ENCODE measurements around the gene TLR8. TPM values are rescaled to one million over a fixed set of nuclear protein-coding genes. Genes with fewer than 3 reads are reported as not detected.
"Not testable (repeated sequence)": the region's sequence is repeated elsewhere in the genome, so short reads cannot be mapped to it uniquely, and the experiment has no call there.

Gene TLR8
- total RNA-seq, 1 experiment from 2014 or later, result not detected

- ChIA-PET CTCF (interaction anchor here (2.7 kb wide), 1 partner anchor 17 kb away, joined by 10 read pairs; no protein-coding TSS in a partner anchor), POLR2A (interaction anchor here (0.6 kb wide), 1 partner anchor 1071 kb away, joined by 3 read pairs; no protein-coding TSS in a partner anchor)
- Mint-ChIP-seq H3K4me3 (ENCODE audit: unreplicated experiment) (no peak overlapping the region), H3K9me3 (ENCODE audit: unreplicated experiment) (no peaks in the 10 kb centered on the region), H3K4me1 (ENCODE audit: insufficient read depth, unreplicated experiment) (no peaks in the 10 kb centered on the region), H3K36me3 (ENCODE audit: insufficient read depth, unreplicated experiment) (no peaks in the 10 kb centered on the region), H3K27me3 (ENCODE audit: insufficient read depth, unreplicated experiment) (peaks cover 19% of the 10 kb centered on the region), H3K27ac (ENCODE audit: low read depth, unreplicated experiment) (no peak overlapping the region)
- intact Hi-C loops (cut with micrococcal nuclease), result no loop called here
- TF ChIP-seq CTCF (IDR thresholded peaks at IDR 0.05; ENCODE audit: unreplicated experiment), result no peak
- BruUV-seq (replicated peaks), result no TSS peak
- no peak for DNase-seq (ENCODE audit: unreplicated experiment)
Measured at GRCh38 chrX:12930150-12930549, 23.7 kb downstream of the TLR8 start.

GRCh38 chrX:12932244-12932643 is 25.8 kb downstream of the TLR8 start:
- no TSS peak for BruUV-seq (replicated peaks)

GRCh38 chrX:12934850-12935249 is 28.4 kb downstream of the TLR8 start:
- H3K36me3 Mint-ChIP-seq (ENCODE audit: insufficient read depth, unreplicated experiment), result no peaks in the 10 kb centered on the region
- intact Hi-C loops (cut with micrococcal nuclease), result no loop called here

More at GRCh38 chrX:12932244-12932643, 25.8 kb downstream of the TLR8 start:
- H3K9me3 Mint-ChIP-seq (ENCODE audit: unreplicated experiment), result no peaks in the 10 kb centered on the region
- H3K27ac Mint-ChIP-seq (ENCODE audit: low read depth, unreplicated experiment), result no peak overlapping the region
- intact Hi-C loops (cut with micrococcal nuclease), result no loop called here
- POLR2A ChIA-PET, result no interaction called here
- peaks cover 16% of the 10 kb centered on the region for H3K27me3 Mint-ChIP-seq (ENCODE audit: insufficient read depth, unreplicated experiment)
- TF ChIP-seq CTCF (IDR thresholded peaks at IDR 0.05; ENCODE audit: unreplicated experiment), result no peak
- H3K4me1 Mint-ChIP-seq (ENCODE audit: insufficient read depth, unreplicated experiment), result no peaks in the 10 kb centered on the region
- no peaks in the 10 kb centered on the region for H3K36me3 Mint-ChIP-seq (ENCODE audit: insufficient read depth, unreplicated experiment)
- no peak for DNase-seq (ENCODE audit: unreplicated experiment)
- no peak overlapping the region for H3K4me3 Mint-ChIP-seq (ENCODE audit: unreplicated experiment)
- CTCF ChIA-PET, result interaction anchor here (2.7 kb wide), 1 partner anchor 15 kb away, joined by 10 read pairs; no protein-coding TSS in a partner anchor

GRCh38 chrX:12936947-12937346 is 30.5 kb downstream of the TLR8 start:
- Mint-ChIP-seq H3K4me1 (ENCODE audit: insufficient read depth, unreplicated experiment) (no peaks in the 10 kb centered on the region), H3K36me3 (ENCODE audit: insufficient read depth, unreplicated experiment) (no peaks in the 10 kb centered on the region), H3K27ac (ENCODE audit: low read depth, unreplicated experiment) (no peak overlapping the region), H3K27me3 (ENCODE audit: insufficient read depth, unreplicated experiment) (peaks cover 25% of the 10 kb centered on the region), H3K4me3 (ENCODE audit: unreplicated experiment) (no peak overlapping the region), H3K9me3 (ENCODE audit: unreplicated experiment) (no peaks in the 10 kb centered on the region)
- BruUV-seq (replicated peaks), result no TSS peak
- intact Hi-C loops (cut with micrococcal nuclease), result no loop called here
- no peak for TF ChIP-seq CTCF (IDR thresholded peaks at IDR 0.05; ENCODE audit: unreplicated experiment)
- CTCF ChIA-PET, result interaction anchor here (1.1 to 2.0 kb wide), 2 partner anchors 9 to 568 kb away, joined by 3 to 17 read pairs; no protein-coding TSS in a partner anchor
- POLR2A ChIA-PET, result interaction anchor here (0.6 kb wide), 1 partner anchor 205 kb away, joined by 3 read pairs; no protein-coding TSS in a partner anchor
- no peak for DNase-seq (ENCODE audit: unreplicated experiment)

More at GRCh38 chrX:12934850-12935249, 28.4 kb downstream of the TLR8 start:
- H3K27me3 Mint-ChIP-seq (ENCODE audit: insufficient read depth, unreplicated experiment), result peaks cover 13% of the 10 kb centered on the region
- no peak overlapping the region for H3K27ac Mint-ChIP-seq (ENCODE audit: low read depth, unreplicated experiment)
- TF ChIP-seq CTCF (IDR thresholded peaks at IDR 0.05; ENCODE audit: unreplicated experiment), result no peak
- H3K9me3 Mint-ChIP-seq (ENCODE audit: unreplicated experiment), result no peaks in the 10 kb centered on the region
- no TSS peak for BruUV-seq (replicated peaks)
- H3K4me1 Mint-ChIP-seq (ENCODE audit: insufficient read depth, unreplicated experiment), result no peaks in the 10 kb centered on the region
- POLR2A ChIA-PET, result no interaction called here
- no peak for DNase-seq (ENCODE audit: unreplicated experiment)
- CTCF ChIA-PET, result interaction anchor here (0.6 kb wide), 1 partner anchor 12 kb away, joined by 3 read pairs; no protein-coding TSS in a partner anchor
- no peak overlapping the region for H3K4me3 Mint-ChIP-seq (ENCODE audit: unreplicated experiment)

GRCh38 chrX:12940471-12940870 is 34.1 kb downstream of the TLR8 start:
- intact Hi-C loops (cut with micrococcal nuclease), result loop anchor here (10.0 kb wide), 1 partner anchor 174 kb away; no protein-coding TSS in a partner anchor

GRCh38 chrX:12943592-12943991 is 37.2 kb downstream of the TLR8 start:
- intact Hi-C loops (cut with micrococcal nuclease), result loop anchor here (10.0 kb wide), 1 partner anchor 171 kb away; no protein-coding TSS in a partner anchor
- DNase-seq (ENCODE audit: unreplicated experiment); H3K36me3 Mint-ChIP-seq (ENCODE audit: insufficient read depth, unreplicated experiment); H3K4me1 Mint-ChIP-seq (ENCODE audit: insufficient read depth, unreplicated experiment); H3K9me3 Mint-ChIP-seq (ENCODE audit: unreplicated experiment); POLR2A ChIA-PET; H3K4me3 Mint-ChIP-seq (ENCODE audit: unreplicated experiment); BruUV-seq (replicated peaks); H3K27ac Mint-ChIP-seq (ENCODE audit: low read depth, unreplicated experiment): not testable (repeated sequence)
- CTCF ChIA-PET, result interaction anchor here (8.2 kb wide), 1 partner anchor 546 kb away, joined by 241 read pairs; no protein-coding TSS in a partner anchor
- H3K27me3 Mint-ChIP-seq (ENCODE audit: insufficient read depth, unreplicated experiment), result peaks cover 52% of the 10 kb centered on the region

More at GRCh38 chrX:12940471-12940870, 34.1 kb downstream of the TLR8 start:
- CTCF ChIA-PET; H3K36me3 Mint-ChIP-seq (ENCODE audit: insufficient read depth, unreplicated experiment); BruUV-seq (replicated peaks); DNase-seq (ENCODE audit: unreplicated experiment); H3K9me3 Mint-ChIP-seq (ENCODE audit: unreplicated experiment); POLR2A ChIA-PET; H3K4me3 Mint-ChIP-seq (ENCODE audit: unreplicated experiment); H3K4me1 Mint-ChIP-seq (ENCODE audit: insufficient read depth, unreplicated experiment); H3K27ac Mint-ChIP-seq (ENCODE audit: low read depth, unreplicated experiment): not testable (repeated sequence)
- H3K27me3 Mint-ChIP-seq (ENCODE audit: insufficient read depth, unreplicated experiment), result peaks cover 50% of the 10 kb centered on the region
